Brain pericyte (primary cell): Measurements from ENCODE around the gene GALNS.

ENCODE experiments used
- DNase-seq: peaks from one replicate; pipeline ENCODE4 v3.0.0-alpha.2; 2012; ENCODE audit warnings: low read depth, low spot score

The GALNS gene

GRCh38 chr16:88875703-88876234, 19.0 kb upstream of the GALNS start:
- no peak for DNase-seq

- no peak for DNase-seq
Observed at GRCh38 chr16:88874938-88875599, 18.3 kb upstream of the GALNS start.

- no peak for DNase-seq
Observed at GRCh38 chr16:88872650-88873331, 16.0 kb upstream of the GALNS start.

DNA sequence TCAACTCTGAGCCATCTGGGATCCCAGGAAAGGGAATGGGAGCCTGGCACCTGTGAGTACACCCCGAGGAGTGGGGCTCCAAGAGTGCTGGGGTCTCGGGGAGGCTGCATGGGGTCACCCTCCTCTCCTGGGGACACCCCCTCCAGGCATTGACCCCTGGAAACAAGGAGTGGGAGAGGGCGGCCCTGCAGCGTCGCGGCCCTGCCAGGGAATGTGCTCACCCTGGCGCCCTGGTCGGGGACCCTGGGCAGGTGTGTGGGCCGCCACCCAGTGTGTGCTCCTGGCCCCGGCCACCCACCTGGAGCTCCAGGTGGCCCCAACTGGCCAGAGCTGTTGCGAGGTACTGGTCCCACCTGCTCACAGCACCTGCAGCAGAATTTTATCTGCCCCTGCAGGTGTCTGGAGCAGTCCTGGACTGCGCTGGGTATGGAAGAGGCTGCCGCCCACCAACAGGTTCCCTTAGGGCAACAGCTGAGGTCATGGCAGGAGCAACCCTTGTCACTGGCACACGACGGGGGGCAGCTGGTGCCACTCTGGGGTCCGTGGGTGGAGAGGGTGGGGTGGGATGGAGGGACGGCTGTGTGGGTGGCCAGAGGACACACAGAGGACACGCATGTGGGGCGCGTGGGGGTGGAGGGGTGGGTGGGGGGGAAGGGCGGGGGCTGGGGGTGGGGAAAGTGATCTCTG, 15.1 kb upstream of the GALNS start:
- DNase-seq = no peak

DNA sequence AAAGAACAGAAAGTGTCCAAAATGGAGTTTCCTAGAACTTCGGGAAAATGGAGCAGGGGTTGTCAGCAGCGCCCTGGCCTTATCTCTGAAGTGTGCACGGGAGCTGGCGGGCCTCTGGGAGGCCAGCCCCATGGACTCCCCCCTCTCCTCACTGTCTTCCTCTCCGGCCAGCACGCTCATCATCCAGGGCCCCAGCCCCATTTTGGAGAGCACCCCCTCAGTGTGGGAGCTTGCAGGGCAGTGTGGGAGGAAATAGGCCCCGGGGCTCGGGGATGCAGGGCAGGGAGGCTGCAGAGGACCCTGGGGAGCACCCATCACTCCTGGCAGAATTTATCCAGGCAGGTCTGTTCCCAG, 14.6 kb upstream of the GALNS start:
- no peak for DNase-seq

GRCh38 chr16:88870608-88871348, 14.0 kb upstream of the GALNS start:
- DNase-seq = no peak

- no peak for DNase-seq
Observed at GRCh38 chr16:88869673-88869980, 12.9 kb upstream of the GALNS start.

DNA sequence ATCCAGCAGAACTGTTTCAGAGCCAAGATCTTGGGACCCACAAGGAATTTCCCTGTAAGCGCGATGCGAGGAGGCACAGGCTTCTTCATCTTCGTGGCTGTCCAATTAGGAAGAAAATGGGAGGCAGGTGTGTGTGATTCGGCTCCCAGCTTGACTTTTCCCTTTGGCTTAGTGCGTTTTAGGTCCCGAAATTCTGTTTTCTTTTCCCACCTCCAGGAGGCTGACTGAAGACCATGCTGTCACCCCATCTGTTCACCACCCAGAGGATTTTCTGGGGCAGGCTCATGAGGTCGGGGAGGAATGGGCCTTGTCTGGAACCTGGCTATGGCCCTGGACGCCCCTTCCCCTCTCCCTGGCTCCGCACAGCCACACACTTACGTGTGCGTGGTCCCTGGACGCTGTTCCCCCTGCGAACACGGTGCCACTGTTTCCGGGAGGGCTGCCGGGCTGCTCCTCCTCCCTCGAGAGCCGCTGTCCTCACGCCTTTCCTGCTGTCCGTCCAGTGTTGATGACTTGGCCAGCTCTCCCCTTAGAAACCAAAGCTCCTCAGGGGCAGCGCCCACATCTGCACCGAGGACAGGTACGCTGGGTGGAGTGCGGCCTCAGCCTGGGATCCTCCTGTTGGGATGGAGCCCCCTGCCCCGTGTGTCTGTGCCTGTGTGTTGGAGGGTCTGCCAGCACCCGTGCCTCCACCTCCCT, 12.4 kb upstream of the GALNS start:
- DNase-seq = no peak

GRCh38 chr16:88867581-88868246, 11.0 kb upstream of the GALNS start:
- DNase-seq = no peak

GRCh38 chr16:88866151-88866920, 9.6 kb upstream of the GALNS start, which contains the start of gene PABPN1L:
Gene PABPN1L, minus strand, starts transcription at chr16:88866660. Its CDS starts 54 bp downstream, at chr16:88866606.
- DNase-seq = no peak

GRCh38 chr16:88865742-88866141, 9.0 kb upstream of the GALNS start:
- no peak for DNase-seq

DNA sequence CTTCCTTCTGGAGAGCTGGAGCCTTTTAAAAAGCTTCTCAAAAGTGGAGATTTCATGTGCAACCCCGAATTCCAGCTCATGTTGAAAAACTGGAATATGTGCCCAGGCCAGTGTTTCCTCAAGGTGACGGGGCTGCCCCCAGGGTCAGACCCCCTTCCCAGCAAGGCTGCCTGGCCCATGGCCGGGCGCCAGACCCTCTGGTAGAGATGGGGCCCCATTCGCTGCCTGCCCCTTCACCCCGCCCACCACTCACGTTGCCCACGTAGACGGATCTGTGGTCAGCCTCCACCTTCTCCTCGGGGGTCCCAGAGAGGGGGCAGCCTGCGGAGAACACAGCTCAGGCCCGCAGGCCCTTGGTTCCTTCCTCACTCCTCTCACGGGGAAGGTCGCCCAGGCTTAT, 8.6 kb upstream of the GALNS start:
- no peak for DNase-seq

DNA sequence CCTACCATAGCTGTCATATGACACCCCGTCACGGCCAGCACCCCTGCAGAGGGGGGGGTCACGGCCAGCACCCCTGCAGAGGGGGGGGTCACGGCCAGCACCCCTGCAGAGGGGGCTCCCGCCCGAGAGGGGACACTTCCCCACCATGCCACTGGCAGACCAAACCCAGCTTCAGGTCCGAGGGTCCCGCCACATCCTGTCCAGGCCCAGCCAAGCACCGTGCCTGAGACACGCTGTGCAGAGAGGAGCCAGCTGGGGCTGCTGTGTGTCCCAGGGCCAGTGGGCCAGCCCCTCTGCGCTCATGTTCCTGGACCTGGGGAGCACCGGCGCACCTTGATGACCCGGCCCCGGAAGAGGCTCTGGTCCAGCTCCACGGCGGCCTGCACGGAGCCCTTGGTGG, 7.8 kb upstream of the GALNS start:
- DNase-seq = no peak

DNA sequence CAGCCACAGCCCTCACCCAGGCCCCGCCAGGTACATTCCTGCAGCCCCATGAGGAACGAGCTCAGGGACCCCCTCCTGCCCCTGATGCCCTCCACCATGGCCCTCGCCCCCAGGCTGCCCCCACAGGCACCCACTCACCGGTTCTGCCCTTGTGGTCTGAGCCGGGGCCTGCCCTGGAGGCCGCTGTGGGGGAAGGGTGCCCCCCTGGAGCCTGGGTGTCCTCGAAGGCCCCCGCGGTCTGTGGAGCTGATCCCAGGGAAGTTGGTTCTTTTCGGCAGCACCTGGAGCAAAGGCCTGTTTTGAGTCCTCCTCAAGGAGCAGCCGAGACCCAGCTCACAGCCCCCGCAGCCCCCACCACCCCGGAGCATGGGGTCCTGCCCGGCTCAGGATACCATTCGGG, 7.4 kb upstream of the GALNS start:
- no peak for DNase-seq

GRCh38 chr16:88863426-88863825, 6.7 kb upstream of the GALNS start:
- no peak for DNase-seq

DNA sequence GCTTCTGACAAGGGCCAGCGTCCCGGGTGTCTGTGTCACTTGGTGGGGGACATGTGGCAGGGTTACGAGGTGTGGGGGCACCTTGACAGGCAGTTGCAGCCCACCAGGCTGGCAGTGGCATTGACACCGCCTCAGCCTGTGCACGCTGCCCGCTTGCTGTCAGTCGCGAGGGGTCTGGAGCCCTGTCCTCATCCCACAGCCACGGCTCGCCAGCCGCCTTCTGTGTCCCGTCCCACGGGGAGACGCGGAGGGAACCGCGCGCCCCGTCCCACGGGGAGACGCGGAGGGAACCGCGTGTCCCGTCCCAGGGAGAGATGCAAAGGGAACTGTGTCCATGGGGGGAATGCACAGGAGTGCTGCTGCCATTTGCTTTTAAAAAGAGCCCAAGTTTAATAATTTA, 6.2 kb upstream of the GALNS start:
- no peak for DNase-seq

DNA sequence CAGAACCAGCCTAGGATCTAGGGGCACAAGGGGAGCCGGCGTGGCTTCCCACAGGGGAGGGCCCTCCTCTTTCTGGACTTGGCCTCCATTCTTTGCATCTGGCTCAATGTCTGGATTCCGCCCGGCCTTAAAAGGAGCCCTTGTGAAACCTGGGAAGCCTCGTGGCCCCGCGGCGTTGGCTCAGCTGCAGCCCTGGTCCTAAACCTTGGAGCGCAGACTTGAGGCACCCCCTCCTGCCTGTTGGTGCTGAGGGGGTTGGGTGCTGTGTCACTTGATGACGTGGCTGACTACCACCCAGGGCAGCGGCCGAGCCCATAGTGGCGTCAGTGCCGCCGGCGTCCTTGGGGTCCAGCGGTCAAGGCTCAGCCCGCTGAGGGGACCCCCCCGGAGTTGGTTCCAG, 4.6 kb upstream of the GALNS start:
- DNase-seq = no peak

DNA sequence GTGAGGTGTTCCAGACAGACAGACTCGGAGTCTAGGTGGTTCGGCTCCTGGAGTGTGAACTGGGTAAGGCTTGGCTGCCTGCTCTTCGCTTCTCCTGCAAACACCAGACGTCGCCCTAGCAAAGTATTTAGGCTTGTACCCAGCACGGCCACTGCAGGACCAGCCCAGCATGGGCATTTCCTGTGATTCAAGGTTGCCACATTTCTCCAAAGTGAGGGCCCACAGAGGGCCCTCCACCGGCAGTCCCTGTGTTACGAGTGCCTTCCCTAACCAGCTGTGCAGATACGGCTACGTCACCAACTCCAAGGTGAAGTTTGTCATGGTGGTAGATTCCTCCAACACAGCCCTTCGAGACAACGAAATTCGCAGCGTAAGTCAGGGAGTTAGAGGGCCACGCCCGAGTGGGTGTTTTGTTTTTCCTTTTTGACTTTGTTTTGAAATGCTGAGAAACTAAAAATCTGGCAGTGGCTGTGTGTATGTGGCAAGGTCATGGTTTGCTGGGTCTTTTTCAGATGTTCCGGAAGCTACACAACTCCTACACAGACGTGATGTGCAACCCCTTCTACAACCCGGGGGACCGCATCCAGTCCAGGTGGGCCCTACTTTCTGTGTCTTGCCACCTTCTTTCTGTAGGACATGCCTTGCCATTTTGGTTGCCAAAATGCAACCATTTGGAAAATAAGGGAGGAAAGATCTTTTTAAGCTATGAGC, 2.8 kb upstream of the GALNS start:
- no peak for DNase-seq

DNA sequence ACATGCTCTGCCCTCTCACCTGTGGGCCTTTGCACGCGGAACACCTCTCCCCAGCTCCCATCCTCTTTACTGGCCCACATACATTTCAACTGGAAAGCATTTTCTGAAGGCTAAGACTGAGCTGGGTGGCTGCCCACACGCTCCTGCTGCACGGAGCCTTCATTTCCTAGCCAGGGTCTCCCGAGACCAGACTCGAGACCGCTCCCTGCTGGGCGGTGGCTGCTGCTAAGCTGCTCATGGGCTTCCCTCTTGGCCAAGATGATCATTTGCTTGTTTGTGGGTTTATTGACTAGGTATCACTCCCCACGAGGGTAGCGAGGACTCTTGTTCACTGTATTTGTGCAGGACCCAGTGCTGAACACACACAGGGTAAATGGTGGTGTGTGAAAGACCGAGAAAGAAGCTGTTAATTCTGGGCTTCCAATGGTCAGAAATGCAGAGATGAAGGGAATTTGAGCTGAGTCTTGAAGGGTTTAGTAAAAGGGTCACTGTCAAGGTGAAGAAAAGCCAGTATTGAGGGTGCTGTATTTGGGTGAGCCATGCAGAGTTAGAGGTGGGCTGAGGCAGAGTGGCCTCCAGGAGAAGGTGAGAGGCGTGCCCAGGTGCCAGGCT, 1.1 kb upstream of the GALNS start:
- no peak for DNase-seq
